GM23248 (cell line): ENCODE results near the gene TMEM30A. TPM values are rescaled to one million over a fixed set of nuclear protein-coding genes. Genes with fewer than 3 reads are reported as not detected.
A peak's percentile ranks its signal among the peaks of the same experiment; 100 is the strongest.

Experiments used
- DNase-seq: peaks from one replicate; pipeline ENCODE4 v3.0.0-alpha.2; 2015
- H2AFZ ChIP-seq: fragments of 200-600 bp; sonication (generic); 2 replicates; pipeline ENCODE4 v1.6.1; 2016; ENCODE audit warnings: antibody characterized with exemption
- H3F3A ChIP-seq: fragments of 200-600 bp; sonication (generic); 2 replicates; pipeline ENCODE4 v1.6.1; 2016; ENCODE audit warnings: mild to moderate bottlenecking, antibody characterized with exemption, mixed run types; ENCODE audit not compliant: insufficient read depth
- H3K27ac ChIP-seq: fragments of 200-600 bp; sonication (generic); 2 replicates; pipeline ENCODE4 v1.5.1; 2016; ENCODE audit warnings: mild to moderate bottlenecking
- H3K27me3 ChIP-seq: fragments of 200-600 bp; sonication (generic); replicated peaks from 2 replicates; pipeline ENCODE4 v1.6.1; 2016; ENCODE audit warnings: mild to moderate bottlenecking; ENCODE audit not compliant: insufficient read depth
- H3K36me3 ChIP-seq: fragments of 200-600 bp; sonication (generic); 2 replicates; pipeline ENCODE4 v1.6.1; 2016; ENCODE audit warnings: low read depth, mild to moderate bottlenecking
- H3K4me1 ChIP-seq: fragments of 200-600 bp; sonication (generic); 2 replicates; pipeline ENCODE4 v1.6.1; 2016; ENCODE audit warnings: mild to moderate bottlenecking; ENCODE audit not compliant: insufficient read depth
- H3K4me2 ChIP-seq: fragments of 200-600 bp; sonication (generic); one replicate; pipeline ENCODE4 v1.6.1; 2016; ENCODE audit warnings: mild to moderate bottlenecking; ENCODE audit not compliant: unreplicated experiment
- H3K4me3 ChIP-seq: fragments of 200-600 bp; sonication (generic); 2 replicates; pipeline ENCODE4 v1.5.1; 2016; ENCODE audit warnings: mild to moderate bottlenecking
- H3K79me2 ChIP-seq: fragments of 200-600 bp; sonication (generic); 2 replicates; pipeline ENCODE4 v1.6.1; 2016; ENCODE audit warnings: mild to moderate bottlenecking; ENCODE audit not compliant: insufficient read depth
- H3K9ac ChIP-seq: fragments of 200-600 bp; sonication (generic); 2 replicates; pipeline ENCODE4 v1.6.1; 2016; ENCODE audit warnings: mild to moderate bottlenecking
- H3K9me2 ChIP-seq: fragments of 200-600 bp; sonication (generic); 2 replicates; pipeline ENCODE4 v1.6.1; 2016; ENCODE audit warnings: mixed run types, mild to moderate bottlenecking, moderate library complexity; ENCODE audit not compliant: insufficient read depth
- H3K9me3 ChIP-seq: fragments of 200-600 bp; sonication (generic); one replicate; pipeline ENCODE4 v1.6.1; 2017; ENCODE audit warnings: low read depth
- H4K20me1 ChIP-seq: fragments of 200-600 bp; sonication (generic); 2 replicates; pipeline ENCODE4 v1.6.0; 2016; ENCODE audit not compliant: insufficient read depth
- EZH2 ChIP-seq: fragments of 200-600 bp; sonication (generic); IDR thresholded peaks from 2 replicates; pipeline ENCODE4 v1.6.1; 2018; ENCODE audit warnings: antibody characterized with exemption, mild to moderate bottlenecking; ENCODE audit not compliant: insufficient read depth, poor library complexity, severe bottlenecking
- EZH2phosphoT487 ChIP-seq: fragments of 200-600 bp; sonication (generic); IDR thresholded peaks from 2 replicates; pipeline ENCODE4 v1.6.1; 2018; ENCODE audit warnings: antibody characterized with exemption, moderate library complexity, mild to moderate bottlenecking, low read depth; ENCODE audit not compliant: insufficient read depth
- WGBS, 2 experiments: methylation state at CpG; one replicate each; pipeline ENCODE4 v1.1.6; 2015 to 2017; ENCODE audit warnings: low lambda C conversion rate in 2 of 2, low coverage in 1 of 2; ENCODE audit errors: missing lambda C conversion rate in 2 of 2; 5-methylcytosine and 5-hydroxymethylcytosine counted together
- in situ Hi-C: fragments of 300-500 bp; cut with MboI; formaldehyde crosslinking; loops from 2 replicates; pipeline ENCODE4 v1.15.0; 2020
- polyA plus RNA-seq: library from polyadenylated mRNA; unstranded; fragments of >200 nt; fragmentation: Nextera tagmentation; extraction: Ambion mirVana; gene quantifications from 2 replicates; pipeline ENCODE4 v1.2.1, GENCODE V29; 2016
- total RNA-seq: library from RNA; depleted of rRNA; stranded (reverse); fragments of >200 nt; shearing (Covaris generic); gene quantifications from 2 replicates; pipeline ENCODE4 v1.2.3, GENCODE V29; 2014

TMEM30A gene
- total and polyA plus RNA-seq, 2 experiments from 2014 or later, result 125 to 152 TPM

DNA sequence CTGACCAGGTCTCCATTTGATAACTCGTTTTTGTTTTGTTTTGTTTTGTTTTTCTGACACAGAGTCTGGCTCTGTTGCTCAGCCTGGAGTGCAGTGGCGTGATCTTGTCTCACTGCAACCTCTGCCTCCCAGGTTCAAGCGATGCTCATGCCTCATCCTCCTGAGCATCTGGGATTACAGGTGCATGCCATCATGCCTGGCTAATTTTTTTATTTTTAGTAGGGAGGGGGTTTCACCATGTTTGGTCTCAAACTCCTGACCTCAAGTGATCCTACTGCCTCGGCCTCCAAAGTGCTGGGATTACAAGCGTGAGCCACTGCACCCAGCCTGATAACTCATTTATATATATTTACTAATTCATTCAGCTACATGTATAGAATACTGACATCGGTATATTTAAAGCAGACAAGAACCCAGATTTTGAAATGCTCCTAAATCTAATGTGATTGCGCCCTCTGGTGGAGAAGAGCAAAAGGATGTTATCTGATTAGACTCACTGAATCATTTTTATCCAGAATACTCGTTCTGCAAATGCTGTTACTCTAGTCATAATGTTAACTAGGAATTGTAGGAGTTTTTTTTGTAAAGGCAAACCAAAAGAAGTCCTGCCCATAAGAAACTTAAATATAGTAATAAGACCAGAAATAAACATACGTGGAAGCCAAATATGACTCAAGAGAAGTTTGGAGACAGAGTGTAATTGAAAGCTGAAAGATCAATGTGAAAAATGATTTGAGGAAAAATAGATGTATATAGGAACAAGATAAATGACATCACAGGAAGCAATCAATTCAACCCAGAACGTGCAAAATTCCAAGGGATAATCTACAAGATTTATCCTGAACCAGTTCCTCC lies 73.5 kb downstream of the TMEM30A start:
- peak; percentile 88 for DNase-seq
- no peaks in the 10 kb centered on the region for H4K20me1 ChIP-seq
- no peaks in the 10 kb centered on the region for H3K36me3 ChIP-seq
- no peak for TF ChIP-seq EZH2
- TF ChIP-seq EZH2phosphoT487, result no peak
- H2AFZ ChIP-seq, result no peak overlapping the region
- H3K79me2 ChIP-seq, result no peaks in the 10 kb centered on the region
- no peak overlapping the region for H3K9ac ChIP-seq
- H3K9me2 ChIP-seq, result no peaks in the 10 kb centered on the region
- H3K4me2 ChIP-seq, result peak overlapping the region; percentile 7
- H3K27me3 ChIP-seq, result no peaks in the 10 kb centered on the region
- no peak overlapping the region for H3K4me3 ChIP-seq
- H3K4me1 ChIP-seq, result peaks cover 13% of the 10 kb centered on the region
- WGBS, 2 experiments, result 24% methylated on average over 10 of the region's 10 CpGs
- no peak overlapping the region for H3K27ac ChIP-seq
- H3F3A ChIP-seq, result peaks cover 19% of the 10 kb centered on the region
- in situ Hi-C loops, result loop anchor here (10.0 to 25.0 kb wide), 4 partner anchors 799 to 1474 kb away; no protein-coding TSS in a partner anchor
- H3K9me3 ChIP-seq, result no peaks in the 10 kb centered on the region

DNA sequence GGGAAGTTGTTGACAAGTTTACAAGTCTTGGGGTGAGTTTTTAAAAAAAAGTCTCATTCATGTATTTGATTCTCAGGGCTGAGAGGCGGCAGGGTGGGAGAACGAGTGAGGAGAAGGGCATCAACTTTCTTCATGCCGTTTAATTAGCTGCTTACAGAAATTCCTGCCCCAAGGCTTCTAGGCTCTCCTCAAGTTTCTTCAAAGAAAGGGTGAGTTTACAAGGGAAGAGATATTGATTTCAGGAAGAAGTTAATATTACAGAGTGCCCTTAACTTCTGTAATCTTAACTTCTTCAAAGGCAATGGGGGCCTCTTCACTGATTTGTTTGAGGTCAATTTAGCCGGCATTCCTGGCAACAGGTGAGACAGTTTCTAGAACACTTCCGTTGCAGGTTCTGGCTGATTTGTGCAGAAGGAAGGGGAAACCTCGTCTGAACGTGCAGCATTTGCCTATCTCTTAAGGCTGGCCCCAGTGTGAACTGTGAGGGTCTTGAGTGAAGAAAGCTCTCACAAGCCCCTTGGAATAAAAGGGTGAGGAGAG lies 75.3 kb downstream of the TMEM30A start:
- H3K27me3 ChIP-seq, result no peaks in the 10 kb centered on the region
- TF ChIP-seq EZH2 (no peak), EZH2phosphoT487 (no peak)
- H3K4me1 ChIP-seq, result peaks cover 13% of the 10 kb centered on the region
- no peaks in the 10 kb centered on the region for H3K9me3 ChIP-seq
- WGBS, 2 experiments, result 28 to 30% methylated on average over 7 of the region's 7 CpGs
- H2AFZ ChIP-seq, result peak overlapping the region; percentile 86; the same call in 1 of the 2 replicates
- no peak overlapping the region for H3K27ac ChIP-seq
- H4K20me1 ChIP-seq, result no peaks in the 10 kb centered on the region
- H3K36me3 ChIP-seq, result no peaks in the 10 kb centered on the region
- H3K79me2 ChIP-seq, result peaks cover 15% of the 10 kb centered on the region
- DNase-seq, result no peak
- H3K9me2 ChIP-seq, result no peaks in the 10 kb centered on the region
- H3F3A ChIP-seq, result peaks cover 33% of the 10 kb centered on the region
- in situ Hi-C loops, result loop anchor here (25.0 kb wide), 3 partner anchors 797 to 1472 kb away; no protein-coding TSS in a partner anchor
- H3K4me3 ChIP-seq, result no peak overlapping the region
- H3K4me2 ChIP-seq, result peak overlapping the region; percentile 96
- H3K9ac ChIP-seq, result no peak overlapping the region

DNA sequence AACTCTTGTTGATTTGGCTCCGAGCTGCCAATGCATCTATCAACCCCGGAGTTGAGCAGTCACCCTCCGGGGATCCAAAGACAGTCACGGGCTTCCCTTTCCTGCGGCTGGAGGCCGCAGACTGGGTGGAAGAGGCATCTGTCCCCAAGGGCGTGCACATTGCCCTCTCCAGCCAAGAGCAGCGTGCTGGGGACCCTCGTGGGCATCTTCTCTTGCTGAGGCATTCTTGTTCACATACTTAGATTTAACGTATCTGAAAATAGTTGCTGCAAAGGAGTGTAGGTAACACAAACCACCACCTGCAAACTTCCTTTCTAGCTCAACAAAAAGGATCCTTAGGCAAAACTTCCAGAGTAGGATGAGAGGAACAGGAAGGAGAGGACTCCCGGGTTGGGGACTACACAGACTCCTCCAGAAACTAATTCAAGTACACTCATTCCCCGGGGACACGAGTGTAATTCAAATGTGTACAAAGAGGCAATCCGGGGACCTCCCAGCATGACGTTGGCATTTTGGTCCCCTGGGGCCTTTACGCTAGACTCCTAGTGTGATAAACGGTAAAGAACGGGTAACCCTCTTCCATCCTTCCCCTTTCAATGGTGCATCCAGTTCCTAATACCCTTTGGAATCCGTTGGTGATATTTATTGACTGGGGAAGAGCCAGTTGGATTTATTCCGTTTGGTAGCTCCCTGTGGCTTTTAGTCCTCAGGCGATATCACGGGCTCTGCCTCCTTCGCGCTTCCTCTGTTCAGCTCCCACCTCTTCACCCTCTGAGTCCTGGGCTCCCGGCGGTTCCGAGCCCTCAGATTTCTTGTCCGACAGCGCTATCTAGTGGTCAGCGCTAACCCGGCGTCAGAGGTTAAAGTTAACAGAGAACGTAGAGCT lies 76.1 kb downstream of the TMEM30A start:
- Histone ChIP-seq H3K9ac (peak overlapping the region; percentile 97), H3K4me3 (peak overlapping the region; percentile 98), H3F3A (peaks cover 39% of the 10 kb centered on the region), H3K4me2 (peak overlapping the region; percentile 96), H3K27ac (peak overlapping the region; percentile 30; the same call in 1 of the 2 replicates), H3K4me1 (peaks cover 14% of the 10 kb centered on the region), H3K9me3 (no peaks in the 10 kb centered on the region), H3K36me3 (no peaks in the 10 kb centered on the region), H3K9me2 (no peaks in the 10 kb centered on the region), H3K79me2 (peaks cover 21% of the 10 kb centered on the region), H2AFZ (peak overlapping the region; percentile 86), H4K20me1 (no peaks in the 10 kb centered on the region), H3K27me3 (no peaks in the 10 kb centered on the region)
- in situ Hi-C loops, result loop anchor here (25.0 kb wide), 3 partner anchors 796 to 1471 kb away; no protein-coding TSS in a partner anchor
- peak; percentile 91 for DNase-seq
- TF ChIP-seq EZH2, result no peak
- TF ChIP-seq EZH2phosphoT487, result no peak
- WGBS, 2 experiments, result 4% methylated on average over 33 of the region's 33 CpGs
